ENCODE results near the gene MAS1.

DNA sequence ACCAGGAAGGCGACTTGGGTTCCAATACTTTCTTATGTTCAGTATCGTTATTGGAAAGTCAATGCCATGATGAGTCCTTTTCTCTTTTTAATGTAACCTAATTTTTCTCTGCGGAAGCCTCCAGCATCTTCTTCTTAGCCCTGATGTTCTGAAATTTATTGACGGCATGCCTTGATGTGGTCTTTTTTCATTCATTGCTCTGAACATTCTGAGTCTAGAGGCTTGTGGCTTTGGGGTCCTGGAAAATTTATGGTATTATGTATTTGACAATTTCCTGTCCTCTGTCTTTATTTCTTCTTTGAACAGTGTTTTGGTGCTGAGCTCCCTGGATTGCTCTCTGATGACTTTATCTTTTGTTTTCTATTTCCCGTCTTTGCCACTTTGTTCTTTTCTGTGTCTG is 28.7 kb upstream of the MAS1 start:
- TF ChIP-seq POLR2A (IDR thresholded peaks at IDR 0.05; ENCODE audit: low read depth, low read length) (no peak), POLR2AphosphoS5 (IDR thresholded peaks at IDR 0.05; ENCODE audit: low read depth, low read length) (no peak)

Data from GM12892 (cell line).